ENCODE data around the gene NUMA1.

NUMA1 gene

DNA sequence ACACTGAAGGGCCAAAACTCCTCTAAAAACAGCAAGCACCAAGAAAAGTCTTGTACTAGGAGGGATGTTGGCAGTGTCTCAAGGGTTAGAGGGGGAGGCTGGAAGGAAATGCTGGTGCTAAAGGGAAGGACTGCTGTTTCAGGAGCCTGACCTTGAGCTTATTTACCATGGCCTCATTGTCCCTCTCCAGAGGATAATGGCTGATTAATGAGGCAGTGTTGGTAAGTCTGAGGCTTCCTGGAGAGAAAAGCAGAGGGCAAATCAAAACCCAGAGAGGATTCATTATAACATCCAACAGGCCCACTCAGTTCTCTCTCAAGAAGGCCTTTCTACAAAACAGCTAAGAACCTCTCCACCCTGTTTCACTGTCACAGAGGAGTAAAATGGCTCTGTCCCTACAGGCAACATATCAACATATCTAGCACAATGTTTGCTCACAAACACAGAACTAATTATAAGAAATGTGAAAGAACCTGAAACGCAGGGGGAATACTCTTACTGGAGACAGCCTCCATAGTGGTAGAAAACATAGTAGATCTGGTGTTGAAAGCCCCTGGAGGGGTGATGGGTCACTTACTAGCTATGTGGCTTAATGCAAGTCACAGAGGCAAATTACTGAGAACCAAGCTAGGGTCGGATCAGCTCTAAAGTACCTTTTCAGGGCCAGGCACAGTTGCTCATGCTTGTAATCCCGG is 31.4 kb downstream of the NUMA1 start:
- no peak for DNase-seq

DNA sequence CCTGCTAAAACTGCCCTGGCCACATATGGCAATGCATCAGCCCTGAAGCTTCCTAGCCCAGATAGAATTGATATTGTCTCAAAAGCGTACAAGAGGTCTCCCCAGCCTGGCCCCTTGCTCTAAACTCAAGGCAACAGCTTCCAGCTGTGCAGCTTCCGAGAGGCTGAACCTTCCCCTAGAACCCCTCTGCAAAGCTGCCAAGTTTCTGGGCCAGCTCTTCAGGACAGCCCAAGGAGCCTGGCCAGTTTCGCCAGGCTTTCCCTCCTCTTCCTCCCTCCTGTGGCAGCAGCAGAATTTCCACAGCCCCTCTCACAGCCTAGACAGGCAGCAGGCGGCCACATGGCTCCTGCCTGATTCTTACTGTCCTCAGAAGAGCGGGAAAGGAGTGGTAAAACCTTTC is 34.5 kb downstream of the NUMA1 start:
- DNase-seq = no peak

DNA sequence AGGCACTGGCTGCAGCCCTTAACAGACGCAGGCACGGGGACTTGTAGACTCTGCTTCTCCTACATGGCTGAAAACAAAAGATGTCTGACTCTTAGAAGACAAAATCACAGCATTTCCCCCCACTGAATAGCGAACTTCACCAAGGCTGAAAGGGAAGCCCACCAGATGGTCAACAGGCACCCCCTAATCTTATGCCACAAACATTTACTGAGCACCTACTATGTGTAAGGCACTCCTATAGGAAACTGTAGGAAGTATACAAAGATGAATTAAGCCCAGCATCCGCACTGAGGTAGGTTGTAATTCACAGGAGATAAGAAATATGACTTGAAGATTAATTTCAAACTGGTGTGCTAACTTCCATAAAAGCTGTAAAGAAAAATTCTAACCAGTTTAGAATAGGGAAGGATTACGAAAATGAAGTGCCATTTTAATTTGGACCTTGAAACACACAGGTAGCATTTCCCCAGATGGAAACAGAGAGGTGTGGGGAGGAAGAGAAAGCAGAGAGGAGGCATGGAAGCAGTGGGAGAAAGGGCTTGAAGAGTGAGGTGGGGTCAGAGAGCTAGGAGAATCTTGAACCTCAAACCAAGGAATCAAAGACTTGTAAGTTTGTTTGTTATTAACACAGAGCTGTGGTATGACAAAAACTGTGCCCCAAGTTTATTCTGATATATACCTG is 38.1 kb downstream of the NUMA1 start:
- DNase-seq = no peak

DNA sequence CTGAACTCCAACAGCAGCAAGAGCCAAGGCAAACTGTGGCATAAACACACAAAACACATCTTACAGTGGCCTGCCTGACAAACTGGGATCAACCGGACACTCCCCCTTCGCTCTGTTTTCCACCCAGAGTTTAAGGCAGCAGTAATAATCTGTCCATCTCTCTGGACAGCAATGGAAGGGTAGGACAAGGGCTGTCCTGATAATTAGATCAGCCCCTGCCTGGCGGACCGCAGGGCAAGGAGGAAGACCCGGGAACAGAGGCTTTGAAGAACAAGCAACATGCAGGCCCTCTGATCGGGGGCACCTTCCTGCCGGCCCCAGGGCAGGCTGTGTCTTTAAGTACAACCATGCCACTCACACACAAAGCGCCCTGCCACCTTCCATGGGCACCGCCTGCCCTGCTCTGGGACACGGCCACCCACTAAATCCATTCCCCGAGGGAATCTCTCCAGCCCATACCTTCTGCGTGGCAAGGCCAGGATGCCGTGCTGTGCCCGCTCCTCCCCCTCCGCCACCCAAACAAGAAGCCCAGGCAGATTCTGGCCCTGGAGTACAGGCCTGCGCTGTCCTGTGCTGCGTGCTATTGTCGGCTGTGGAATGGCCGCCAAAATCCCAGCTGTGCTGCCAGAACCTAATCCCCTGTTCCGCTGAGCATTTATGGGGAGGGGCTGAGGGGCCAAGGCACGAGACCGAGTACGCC is 38.8 kb downstream of the NUMA1 start:
- DNase-seq = peak; percentile 21

DNA sequence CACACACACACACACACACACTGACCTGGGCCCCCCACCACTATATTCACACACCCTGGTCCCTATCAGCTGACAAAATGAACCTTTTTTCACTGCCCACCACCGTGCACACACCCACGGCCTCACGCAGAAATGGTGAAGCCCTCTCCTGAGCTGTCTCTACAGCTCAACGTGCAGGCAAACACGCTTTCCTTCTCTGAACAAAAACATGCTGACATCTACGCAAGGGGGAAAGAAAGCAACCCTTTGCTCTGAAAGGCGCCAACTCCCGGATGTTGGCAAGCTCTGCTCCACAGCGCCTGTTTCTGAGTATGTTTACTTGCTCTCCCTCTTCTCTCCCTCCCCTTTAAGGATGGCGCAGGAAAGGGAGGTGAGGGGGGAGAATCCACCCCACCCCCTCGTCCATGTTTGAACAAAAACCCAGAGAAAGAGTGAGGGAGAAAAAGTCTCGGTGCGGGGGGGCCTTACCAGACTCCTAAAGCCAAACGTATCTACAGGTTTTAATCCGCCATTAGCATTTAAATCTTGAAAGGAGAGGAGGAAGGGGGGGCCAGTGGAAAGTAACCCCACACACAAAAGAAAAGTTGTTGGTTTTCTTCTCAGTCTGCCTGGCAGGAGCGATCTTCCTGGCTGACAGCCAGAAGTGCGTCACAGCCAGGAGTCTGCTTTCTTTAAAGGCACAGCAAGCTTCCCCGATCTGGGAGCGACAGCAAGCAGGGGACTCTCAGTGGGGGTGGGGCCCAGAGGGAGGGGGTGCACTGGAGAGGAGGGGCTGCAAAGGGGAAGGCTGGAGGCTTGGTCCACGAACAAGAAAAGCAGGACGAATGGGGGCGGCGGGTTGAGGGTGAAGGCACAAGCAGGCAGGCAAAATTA is 39.6 kb downstream of the NUMA1 start:
- peak; percentile 65 for DNase-seq

DNA sequence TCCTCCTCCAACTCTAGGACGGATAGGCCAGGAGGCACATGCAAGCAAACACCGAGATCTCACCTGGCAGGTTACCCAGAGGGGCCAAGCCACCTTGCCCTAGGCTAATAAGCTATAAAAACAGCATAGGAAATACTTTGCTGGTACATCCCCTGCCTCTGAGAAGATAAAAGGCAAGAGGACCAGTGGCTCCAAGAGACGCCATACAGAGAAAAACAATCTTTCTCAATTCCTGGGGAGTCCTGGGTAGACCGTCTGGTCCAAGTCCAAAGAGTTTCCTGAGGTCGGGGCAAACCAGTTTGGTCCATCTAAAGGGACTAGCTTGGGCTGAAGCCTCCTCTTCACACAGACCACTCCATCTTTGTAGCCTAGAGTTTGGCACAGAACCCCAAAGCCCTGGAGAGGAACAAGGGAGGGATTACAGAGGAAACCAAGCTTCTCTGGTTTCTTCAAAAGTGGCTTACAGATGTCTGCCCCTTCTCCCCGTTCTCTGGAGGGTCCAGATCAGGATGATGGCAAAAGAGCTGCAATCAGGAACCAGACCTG is 40.4 kb downstream of the NUMA1 start:
- DNase-seq = no peak

DNA sequence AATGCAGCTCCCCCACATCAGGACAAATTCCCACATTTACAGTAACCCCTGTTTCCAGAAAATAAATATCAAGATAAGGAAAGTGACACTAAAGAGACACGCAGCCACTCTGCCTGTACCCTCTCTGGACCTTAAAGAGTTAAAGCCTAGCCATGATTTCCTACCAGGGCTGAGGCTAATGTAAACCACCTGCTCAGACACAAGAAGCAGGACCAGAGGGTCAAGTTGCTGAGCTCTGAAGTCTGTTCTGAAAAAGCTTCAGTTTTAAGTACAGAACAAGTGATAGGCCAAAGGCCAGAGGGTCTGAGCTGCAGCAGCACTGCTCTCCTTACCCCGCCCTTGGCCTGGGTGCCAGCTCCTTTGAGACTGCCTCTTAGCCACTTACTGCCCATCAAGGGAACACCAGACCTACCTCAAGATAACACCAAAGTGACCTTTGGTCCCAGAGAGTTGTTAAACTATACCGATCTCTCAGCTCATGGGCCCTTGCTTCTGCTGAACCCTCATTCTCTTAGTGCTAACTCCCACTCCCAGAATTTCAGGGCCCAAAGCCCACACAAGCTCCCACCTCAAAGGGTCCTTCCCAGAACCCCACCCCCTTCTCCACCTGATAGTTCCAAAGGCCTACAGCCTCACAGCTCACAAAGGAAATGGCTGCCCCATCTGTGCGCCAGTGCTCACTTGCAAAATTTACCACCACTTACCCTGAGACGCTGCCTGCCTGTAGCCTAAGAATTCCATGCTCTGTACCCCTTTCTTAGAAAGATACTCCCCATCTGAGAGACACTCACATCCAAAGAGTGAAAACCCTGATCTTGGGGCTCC is 41.1 kb downstream of the NUMA1 start:
- no peak for DNase-seq

DNA sequence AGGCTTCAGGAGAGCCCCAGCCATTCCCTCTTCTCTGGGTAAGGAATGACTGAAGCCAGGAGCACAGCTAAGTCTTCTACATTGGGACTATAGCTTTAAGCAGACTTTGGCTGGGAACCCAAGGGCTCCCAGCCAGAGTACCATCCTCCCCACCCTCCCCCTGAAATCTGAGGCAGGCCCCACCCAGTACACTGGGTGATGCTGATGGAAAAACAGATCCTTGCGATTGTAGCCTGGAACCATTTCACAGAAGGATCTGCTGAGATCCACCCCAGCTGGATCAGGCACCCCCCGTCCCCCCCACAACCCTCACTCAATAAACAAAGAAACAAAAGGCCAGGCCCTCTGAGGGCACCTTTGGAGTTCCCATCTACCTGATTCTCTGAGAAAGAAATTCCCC is 41.9 kb downstream of the NUMA1 start:
- no peak for DNase-seq

DNA sequence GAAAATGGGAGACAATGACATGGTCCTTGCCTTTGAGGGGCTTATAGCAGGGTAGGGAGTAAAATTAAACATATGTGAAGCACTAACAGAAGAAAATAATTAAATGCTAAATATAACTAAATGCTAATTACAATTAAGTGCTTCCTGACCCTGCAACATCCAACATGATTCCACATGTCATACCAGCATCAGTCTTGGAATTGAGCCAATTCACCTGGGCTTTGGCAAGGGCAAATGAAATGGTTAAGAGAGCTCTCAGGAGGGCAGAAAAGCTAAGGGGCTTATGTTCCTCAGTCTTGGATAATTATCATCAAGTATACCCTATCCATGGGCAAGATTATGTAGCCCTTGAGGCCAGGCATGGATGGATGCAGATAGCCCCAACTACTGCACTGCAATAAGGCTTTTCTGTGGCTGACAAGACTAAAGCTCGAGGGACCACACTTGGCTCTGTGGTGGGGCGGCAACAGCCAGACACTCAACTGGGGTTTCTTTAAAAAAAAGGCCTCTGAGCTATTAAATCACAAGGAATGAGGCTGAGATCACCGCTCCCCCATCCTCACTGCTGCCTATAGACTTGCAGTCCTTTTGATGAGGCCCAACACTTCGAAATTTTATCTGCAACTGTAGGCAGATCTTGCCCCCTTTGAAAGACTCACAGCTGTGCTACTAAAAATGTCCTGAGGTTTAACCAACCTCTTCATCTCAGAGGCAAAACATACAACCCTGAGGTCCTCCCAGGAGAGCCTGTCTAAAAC is 42.6 kb downstream of the NUMA1 start:
- no peak for DNase-seq

DNA sequence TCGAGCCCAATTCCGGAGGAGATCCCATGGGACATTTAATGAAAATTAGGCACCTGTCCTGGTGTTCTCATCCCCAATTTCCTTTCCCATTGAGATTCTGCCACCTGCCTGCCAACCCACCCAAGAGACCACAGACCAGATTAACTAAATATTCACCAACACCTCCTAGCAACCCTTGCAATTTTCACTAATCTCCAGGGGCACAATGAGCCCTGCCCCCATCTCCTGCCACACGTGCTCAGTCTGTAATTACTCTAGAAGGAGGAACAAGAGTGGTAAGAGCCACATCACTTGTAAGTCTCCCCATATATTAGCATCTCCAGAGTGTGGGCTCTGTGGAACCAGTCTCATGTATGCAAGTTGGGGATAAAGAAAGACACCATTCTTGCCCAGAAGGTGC is 43.7 kb downstream of the NUMA1 start:
- DNase-seq = no peak

DNA sequence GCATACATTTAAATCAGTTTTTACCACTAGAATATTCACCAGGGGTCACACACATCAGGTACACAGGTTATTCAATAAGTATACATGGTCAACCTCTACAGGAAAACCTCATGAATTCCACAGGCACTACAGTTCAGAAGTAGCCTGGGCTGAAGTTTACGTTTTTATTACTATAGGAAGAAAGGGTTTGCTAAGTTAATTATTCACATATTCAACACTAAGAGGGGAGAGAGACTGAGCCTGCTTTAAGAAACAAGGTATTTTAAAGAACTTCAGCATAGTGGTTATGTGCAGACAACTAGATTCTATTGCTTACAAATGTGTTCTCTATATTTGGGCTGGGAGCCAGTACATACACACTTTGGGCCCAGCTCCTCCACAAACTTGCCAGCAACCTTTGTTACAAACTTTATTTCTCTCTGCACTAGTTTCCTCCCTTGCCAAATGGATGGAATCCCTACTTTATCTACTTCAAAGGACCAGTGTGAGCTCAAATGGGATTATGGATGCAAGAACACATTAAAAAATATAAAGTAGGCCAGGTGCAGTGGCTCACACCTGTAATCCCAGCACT is 49.8 kb downstream of the NUMA1 start:
- no peak for DNase-seq

DNA sequence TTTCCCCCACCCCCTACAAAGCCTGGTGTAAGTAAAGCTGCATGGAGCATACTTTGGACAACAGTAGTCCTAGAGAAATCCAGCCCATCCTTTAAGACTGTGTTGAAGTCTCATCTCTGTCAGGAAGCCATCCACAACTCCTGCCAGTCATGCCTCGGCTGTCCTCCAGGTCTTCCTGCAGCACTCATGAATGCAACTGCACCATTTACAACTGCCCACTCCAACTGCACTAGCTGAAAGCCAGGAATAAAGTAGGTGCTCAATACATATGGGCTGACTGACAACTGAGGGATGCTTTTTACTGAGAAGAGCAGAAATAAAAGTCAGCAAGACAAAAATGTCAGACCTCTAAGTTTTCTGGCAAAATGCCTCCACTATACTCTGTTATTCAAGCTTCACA is 54.3 kb downstream of the NUMA1 start:
- DNase-seq = no peak

DNA sequence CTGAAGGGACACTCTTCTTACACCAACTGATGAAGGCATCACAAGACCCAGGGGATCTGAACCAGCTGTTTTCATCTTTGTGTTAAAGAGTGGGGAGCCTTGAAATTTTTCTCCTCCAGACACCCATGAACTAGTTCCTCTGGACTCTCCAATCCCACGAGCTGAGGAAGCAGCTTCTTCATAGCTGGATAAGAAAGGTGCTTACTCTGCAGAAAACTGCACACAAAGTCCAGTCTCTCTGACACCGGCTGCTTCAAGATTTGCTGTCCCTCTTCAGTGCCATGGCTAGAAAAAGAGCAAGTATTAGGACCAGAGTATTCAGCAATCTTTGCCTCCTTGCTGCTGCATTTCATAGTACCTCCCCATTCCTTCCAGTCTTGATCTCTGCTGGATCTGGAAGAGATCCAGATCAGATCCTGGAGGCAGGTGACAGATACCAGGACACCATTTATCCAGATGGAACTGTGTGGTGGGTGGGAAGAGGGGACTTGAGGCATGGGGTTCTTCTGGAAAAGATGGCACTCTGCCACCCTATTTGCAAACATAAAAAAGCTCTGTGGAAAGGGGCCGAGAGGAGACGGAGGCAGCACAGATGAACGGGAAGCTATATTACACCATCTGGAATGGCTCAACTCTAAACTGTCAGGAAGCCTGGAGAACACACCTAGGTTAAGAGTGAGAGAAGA is 56.1 kb downstream of the NUMA1 start:
- DNase-seq = no peak

DNA sequence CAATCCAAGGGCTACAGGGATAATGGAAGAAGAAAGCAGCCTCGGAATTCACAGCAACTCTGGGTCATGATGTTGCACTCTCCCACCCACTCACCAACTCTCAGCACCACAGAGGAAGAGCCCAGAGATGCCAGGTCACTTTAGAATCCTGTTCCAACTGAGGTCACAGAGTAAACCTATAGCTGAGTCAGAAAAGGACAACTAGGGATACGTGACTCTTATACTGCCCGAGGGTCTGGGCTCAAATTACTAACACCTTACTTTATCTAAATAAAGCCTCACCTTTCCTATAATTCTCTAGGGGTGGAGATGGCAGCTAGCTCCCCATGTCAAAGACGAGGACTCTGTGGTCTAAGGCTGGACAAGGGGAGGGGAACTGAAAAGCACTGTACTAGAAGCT is 57.0 kb downstream of the NUMA1 start:
- DNase-seq = no peak

DNA sequence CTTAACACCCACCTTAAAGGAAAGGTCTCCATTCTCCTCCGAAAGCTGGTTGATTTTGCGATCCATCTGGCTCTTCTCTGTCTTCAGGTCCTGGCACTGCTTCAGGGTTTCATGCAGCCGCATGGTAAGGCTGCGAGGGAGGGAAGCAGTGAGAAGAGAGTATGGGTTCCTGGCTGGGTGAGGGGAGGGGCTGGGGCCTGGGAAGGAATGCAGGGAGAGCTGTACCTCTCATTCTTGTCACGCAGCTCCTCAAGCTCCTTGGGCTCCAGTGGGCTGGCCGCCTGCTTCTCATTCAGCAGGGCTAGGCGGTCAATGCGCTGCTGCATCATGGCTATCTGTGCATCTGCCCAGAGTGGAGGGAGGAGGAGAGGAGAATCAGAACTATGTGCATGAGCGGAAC is 62.2 kb downstream of the NUMA1 start:
- no peak for DNase-seq

DNA sequence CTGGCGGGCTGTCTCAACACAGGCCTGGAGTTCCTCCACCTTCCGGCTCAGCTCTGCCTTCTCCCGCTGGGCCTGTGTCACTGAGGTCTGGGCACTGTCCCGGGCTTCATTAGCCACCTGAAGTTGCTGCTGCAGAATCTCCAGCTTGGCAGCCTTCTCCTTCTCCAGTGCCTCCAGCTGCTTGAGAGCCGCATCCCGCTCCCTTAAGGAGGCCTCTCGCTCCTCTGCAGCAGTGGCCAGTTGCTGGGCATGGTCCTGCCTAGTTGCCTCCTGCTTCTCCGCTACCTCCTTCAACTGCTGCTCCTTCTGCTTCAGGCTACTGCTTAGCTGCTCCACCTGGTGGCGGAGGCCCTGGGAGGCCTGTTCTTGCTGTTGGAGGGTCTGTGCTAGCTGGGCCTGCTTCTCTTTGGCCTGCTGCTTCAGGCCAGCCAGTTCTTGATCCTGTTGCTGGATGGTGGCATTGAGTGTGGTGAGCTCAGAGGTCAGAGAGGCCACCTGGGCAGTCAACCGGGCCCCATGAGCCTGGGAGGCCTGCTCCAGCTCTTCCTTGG is 64.8 kb downstream of the NUMA1 start:
- no peak for DNase-seq

DNA sequence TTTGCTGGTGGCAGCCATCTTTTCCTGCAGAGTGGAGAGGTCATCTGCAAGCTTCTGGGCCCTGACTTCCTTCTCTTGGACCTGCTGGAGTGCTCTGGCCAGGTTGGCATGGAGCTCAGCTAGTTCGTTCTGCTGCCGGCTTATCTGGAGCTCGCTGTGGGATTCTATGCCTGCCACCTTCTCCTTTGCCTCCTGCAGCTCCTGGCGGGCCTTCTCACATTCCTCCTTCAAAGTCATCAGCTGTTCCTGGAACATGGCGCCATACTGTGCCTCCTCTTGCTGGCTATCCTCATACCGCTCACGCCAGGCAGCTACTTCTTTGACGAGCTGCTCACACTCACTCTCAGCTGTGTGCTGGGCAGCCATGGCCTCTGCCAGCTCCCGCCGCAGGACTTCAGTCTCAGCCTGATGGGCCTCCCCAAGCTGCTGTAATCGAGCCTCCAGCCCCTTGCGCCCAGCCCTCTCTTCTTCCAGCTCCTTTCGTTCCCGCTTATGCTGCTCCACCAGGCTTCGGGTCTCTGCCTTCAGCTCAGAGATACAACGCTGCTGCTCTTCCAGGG is 65.5 kb downstream of the NUMA1 start:
- no peak for DNase-seq

DNA sequence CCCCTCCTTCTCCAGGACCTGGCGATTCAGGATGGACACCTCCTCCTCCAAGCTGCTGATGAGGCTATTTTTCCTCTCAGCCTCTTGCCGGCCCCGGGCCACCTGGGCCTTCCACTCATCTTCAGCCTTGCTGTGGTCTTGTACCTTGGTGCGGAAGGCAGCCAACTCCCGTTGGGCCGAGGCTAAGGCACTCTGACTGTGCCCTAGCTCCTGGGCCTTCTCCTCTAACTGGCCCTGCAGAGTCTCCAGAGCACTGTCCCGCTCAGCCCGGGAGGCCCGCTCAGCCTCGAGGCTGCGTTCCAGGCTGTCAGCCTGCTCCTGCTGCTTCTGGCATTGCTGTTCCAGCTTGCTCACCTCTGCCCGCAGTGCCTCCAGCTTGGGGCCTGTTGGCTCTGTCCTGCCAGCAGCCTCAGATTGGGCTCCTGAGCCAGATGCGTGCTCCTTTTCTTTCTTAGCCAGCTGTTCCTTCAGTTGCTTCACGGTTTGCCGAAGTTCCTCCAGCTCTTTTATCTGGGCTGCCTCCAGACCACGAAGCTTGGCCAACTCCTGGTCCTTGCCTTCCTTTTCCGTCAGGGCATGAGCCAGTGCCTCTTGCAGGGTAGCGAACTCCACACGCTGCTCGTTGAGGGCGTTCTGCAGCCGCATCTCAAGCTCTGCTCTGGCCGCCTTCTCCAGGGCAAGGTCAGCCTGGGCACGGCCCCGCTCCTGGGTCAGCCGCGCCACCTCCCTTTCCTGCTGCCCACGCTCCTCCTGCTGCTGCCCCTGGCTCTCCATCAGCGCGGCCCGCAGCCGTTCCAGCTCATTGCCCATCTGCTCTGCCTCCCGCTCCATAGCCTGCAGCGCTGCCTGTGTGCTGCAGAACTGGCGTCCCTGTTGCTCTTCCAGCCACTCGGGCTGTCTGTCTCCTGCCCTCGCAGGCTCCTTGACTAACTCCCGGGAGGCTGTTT is 66.3 kb downstream of the NUMA1 start:
- no peak for DNase-seq
